Endothelial cell (in vitro differentiated cells): ENCODE results near the gene NOL12. TPM values are rescaled to one million over a fixed set of nuclear protein-coding genes. Genes with fewer than 3 reads are reported as not detected.
"Not testable (repeated sequence)": the region's sequence is repeated elsewhere in the genome, so short reads cannot be mapped to it uniquely, and the experiment has no call there.

Experiments used
- DNase-seq: peaks from one replicate; pipeline ENCODE4 v3.0.0; 2021; ENCODE audit warnings: low spot score
- H3K27ac Mint-ChIP-seq: one replicate; pipeline ENCODE4 v1.8.0; 2021; ENCODE audit warnings: mixed read lengths, inconsistent platforms; ENCODE audit not compliant: unreplicated experiment
- H3K27me3 Mint-ChIP-seq: one replicate; pipeline ENCODE4 v1.8.0; 2021; ENCODE audit warnings: mild to moderate bottlenecking, moderate library complexity, mixed read lengths, inconsistent platforms; ENCODE audit not compliant: unreplicated experiment
- H3K36me3 Mint-ChIP-seq: one replicate; pipeline ENCODE4 v1.8.0; 2021; ENCODE audit warnings: mild to moderate bottlenecking, low read depth, mixed read lengths, inconsistent platforms; ENCODE audit not compliant: unreplicated experiment
- H3K4me1 Mint-ChIP-seq: one replicate; pipeline ENCODE4 v1.8.0; 2021; ENCODE audit warnings: mild to moderate bottlenecking, mixed read lengths, inconsistent platforms; ENCODE audit not compliant: unreplicated experiment
- H3K4me3 Mint-ChIP-seq: one replicate; pipeline ENCODE4 v1.8.0; 2021; ENCODE audit warnings: mild to moderate bottlenecking, mixed read lengths, inconsistent platforms; ENCODE audit not compliant: unreplicated experiment
- H3K9me3 Mint-ChIP-seq: one replicate; pipeline ENCODE4 v1.8.0; 2021; ENCODE audit warnings: mixed read lengths, inconsistent platforms; ENCODE audit not compliant: unreplicated experiment
- total RNA-seq: library from RNA; stranded (reverse); fragmentation: NEBNext Ultra II Directional; extraction: Animal tissue kit (Norgen Biotek cat#: 25700); gene quantifications from one replicate; pipeline ENCODE4 v1.2.1, GENCODE V29; 2021; ENCODE audit not compliant: unreplicated experiment
- TF ChIP-seq, protein P1 (sequence below): fragments of 200-600 bp; sonication (generic); IDR thresholded peaks from one replicate; pipeline ENCODE4 v1.5.0; 2021; ENCODE audit warnings: antibody characterized with exemption; ENCODE audit not compliant: unreplicated experiment

Gene NOL12
- total RNA-seq, 1 donor from 2014 or later: 15.7 TPM

- no peak for DNase-seq
- Mint-ChIP-seq H3K27me3 (peaks cover 5% of the 10 kb centered on the region), H3K27ac (no peak overlapping the region), H3K9me3 (no peaks in the 10 kb centered on the region), H3K4me1 (no peaks in the 10 kb centered on the region), H3K4me3 (no peak overlapping the region), H3K36me3 (peaks cover 9% of the 10 kb centered on the region)
- TF ChIP-seq, protein P1, sequence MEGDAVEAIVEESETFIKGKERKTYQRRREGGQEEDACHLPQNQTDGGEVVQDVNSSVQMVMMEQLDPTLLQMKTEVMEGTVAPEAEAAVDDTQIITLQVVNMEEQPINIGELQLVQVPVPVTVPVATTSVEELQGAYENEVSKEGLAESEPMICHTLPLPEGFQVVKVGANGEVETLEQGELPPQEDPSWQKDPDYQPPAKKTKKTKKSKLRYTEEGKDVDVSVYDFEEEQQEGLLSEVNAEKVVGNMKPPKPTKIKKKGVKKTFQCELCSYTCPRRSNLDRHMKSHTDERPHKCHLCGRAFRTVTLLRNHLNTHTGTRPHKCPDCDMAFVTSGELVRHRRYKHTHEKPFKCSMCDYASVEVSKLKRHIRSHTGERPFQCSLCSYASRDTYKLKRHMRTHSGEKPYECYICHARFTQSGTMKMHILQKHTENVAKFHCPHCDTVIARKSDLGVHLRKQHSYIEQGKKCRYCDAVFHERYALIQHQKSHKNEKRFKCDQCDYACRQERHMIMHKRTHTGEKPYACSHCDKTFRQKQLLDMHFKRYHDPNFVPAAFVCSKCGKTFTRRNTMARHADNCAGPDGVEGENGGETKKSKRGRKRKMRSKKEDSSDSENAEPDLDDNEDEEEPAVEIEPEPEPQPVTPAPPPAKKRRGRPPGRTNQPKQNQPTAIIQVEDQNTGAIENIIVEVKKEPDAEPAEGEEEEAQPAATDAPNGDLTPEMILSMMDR: no peak
Observed at GRCh38 chr22:37715760-37716159, 29.6 kb downstream of the NOL12 start.

- TF ChIP-seq, protein P1: no peak
- H3K36me3 Mint-ChIP-seq: peaks cover 9% of the 10 kb centered on the region
- no peaks in the 10 kb centered on the region for H3K9me3 Mint-ChIP-seq
- DNase-seq: no peak
- no peaks in the 10 kb centered on the region for H3K4me1 Mint-ChIP-seq
- peaks cover 5% of the 10 kb centered on the region for H3K27me3 Mint-ChIP-seq
- peak overlapping the region; percentile 65 for H3K4me3 Mint-ChIP-seq
- no peak overlapping the region for H3K27ac Mint-ChIP-seq
Observed at GRCh38 chr22:37716708-37717107, 30.6 kb downstream of the NOL12 start.

DNA sequence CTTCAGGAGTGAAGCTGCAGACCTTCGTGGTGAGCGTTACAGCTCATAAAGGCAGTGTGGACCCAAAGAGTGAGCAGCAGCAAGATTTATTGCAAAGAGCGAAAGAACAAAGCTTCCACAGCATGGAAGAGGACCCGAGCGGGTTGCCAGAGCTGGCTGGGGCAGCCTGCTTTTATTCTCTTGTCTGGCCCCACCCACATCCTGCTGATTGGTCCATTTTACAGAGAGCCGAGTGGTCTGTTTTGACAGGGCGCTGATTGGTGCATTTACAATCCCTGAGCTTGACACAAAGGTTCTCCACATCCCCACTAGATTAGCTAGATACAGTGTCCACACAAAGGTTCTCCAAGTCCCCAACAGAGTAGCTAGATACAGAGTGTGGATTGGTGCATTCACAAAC is 31.1 kb downstream of the NOL12 start:
- H3K36me3 Mint-ChIP-seq, H3K9me3 Mint-ChIP-seq, H3K4me1 Mint-ChIP-seq: not testable (repeated sequence)

GRCh38 chr22:37717746-37718305 is 31.7 kb downstream of the NOL12 start:
- not testable (repeated sequence) for H3K27ac Mint-ChIP-seq, H3K9me3 Mint-ChIP-seq

More for the DNA sequence above, 31.1 kb downstream of the NOL12 start:
- not testable (repeated sequence) for H3K27me3 Mint-ChIP-seq, DNase-seq, H3K27ac Mint-ChIP-seq
- H3K4me3 Mint-ChIP-seq: peak overlapping the region; percentile 65

DNA sequence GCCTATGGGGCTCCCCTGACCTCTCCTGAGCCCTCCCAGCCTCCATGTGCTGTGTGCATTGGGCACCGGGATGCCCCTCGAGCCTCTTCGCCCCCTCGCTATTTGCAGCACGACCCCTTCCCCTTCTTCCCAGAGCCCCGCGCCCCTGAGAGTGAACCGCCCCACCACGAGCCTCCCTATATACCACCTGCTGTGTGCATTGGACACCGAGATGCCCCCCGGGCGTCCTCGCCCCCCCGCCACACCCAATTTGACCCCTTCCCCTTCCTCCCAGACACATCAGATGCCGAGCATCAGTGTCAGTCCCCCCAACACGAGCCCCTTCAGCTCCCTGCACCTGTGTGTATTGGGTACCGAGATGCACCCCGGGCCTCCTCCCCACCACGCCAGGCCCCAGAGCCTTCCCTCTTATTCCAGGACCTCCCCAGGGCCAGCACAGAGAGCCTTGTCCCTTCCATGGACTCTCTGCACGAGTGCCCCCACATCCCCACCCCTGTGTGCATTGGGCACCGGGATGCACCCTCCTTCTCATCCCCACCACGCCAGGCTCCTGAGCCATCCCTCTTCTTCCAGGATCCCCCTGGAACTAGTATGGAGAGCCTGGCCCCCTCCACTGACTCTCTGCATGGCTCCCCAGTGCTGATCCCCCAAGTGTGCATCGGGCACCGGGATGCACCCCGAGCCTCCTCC is 39.6 kb downstream of the NOL12 start:
- TF ChIP-seq, protein P1: no peak
- Mint-ChIP-seq H3K36me3 (peaks cover 23% of the 10 kb centered on the region), H3K4me1 (no peaks in the 10 kb centered on the region), H3K27ac (no peak overlapping the region), H3K9me3 (no peaks in the 10 kb centered on the region), H3K27me3 (peaks cover 9% of the 10 kb centered on the region), H3K4me3 (no peak overlapping the region)
- DNase-seq: no peak

More at GRCh38 chr22:37717746-37718305, 31.7 kb downstream of the NOL12 start:
- H3K36me3 Mint-ChIP-seq: peaks cover 12% of the 10 kb centered on the region
- not testable (repeated sequence) for H3K27me3 Mint-ChIP-seq, DNase-seq, H3K4me1 Mint-ChIP-seq, H3K4me3 Mint-ChIP-seq

DNA sequence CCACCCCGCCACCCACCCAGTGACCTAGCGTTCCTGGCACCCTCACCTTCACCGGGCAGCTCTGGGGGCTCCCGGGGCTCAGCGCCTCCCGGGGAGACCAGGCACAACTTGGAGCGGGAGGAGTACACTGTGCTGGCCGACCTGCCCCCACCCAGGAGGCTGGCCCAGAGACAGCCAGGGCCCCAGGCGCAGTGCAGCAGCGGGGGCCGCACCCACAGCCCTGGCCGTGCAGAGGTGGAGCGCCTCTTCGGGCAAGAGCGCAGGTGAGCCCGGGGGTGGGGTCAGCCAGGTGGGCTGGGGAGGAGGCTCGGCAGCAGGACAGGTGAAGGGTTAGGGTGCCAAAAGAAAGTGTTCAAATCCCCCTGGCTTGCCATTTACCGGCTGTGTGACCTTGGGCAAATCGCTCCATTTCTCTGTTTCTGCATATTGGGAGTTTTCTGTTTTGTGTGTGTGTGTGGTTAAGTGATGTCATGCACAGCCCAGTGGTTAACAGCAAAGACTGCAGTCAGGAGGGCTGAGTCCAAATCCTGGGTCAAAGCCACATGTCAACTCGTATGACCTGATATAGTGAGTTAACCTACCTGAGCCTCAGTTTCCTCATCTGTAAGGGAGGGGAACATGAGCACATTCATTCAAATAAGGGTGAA is 40.2 kb downstream of the NOL12 start:
- peaks cover 9% of the 10 kb centered on the region for H3K27me3 Mint-ChIP-seq
- H3K27ac Mint-ChIP-seq: no peak overlapping the region
- no peaks in the 10 kb centered on the region for H3K9me3 Mint-ChIP-seq
- H3K4me1 Mint-ChIP-seq: no peaks in the 10 kb centered on the region
- no peak overlapping the region for H3K4me3 Mint-ChIP-seq
- TF ChIP-seq, protein P1: no peak
- peaks cover 23% of the 10 kb centered on the region for H3K36me3 Mint-ChIP-seq
- no peak for DNase-seq
